Heart left ventricle (tissue), 16 donors: ENCODE results near the gene MGAT5. TPM values are rescaled to one million over a fixed set of nuclear protein-coding genes. Genes with fewer than 3 reads are reported as not detected.

Experiments
- ATAC-seq, 4 donors: fragments of 200-7000 bp; cut with Tn5 transposase; one replicate each; pipeline ENCODE4 v1.9.1; 2020 to 2022; ENCODE audit warnings: moderate library complexity in 4 of 4, mild to moderate bottlenecking in 3 of 4, moderate number of reproducible peaks in 1 of 4
- DNase-seq, 5 donors: peaks; one replicate each; pipeline ENCODE4 v3.0.0-alpha.2; 2020
- H3K27ac ChIP-seq, 12 donors: fragments of 200-600 bp; sonication (generic) in 4 of 12; one replicate each; pipeline versions ENCODE4 v1.5.0 to v1.8.0; 2016 to 2022; ENCODE audit warnings: mild to moderate bottlenecking in 2 of 12
- H3K27me3 ChIP-seq, 9 donors: fragments of 200-600 bp; sonication (generic) in 2 of 9; one replicate each; pipeline versions ENCODE4 v1.5.1 to v1.8.0; 2016 to 2022; ENCODE audit warnings: mild to moderate bottlenecking in 3 of 9
- H3K36me3 ChIP-seq, 9 donors: fragments of 200-600 bp; sonication (generic) in 2 of 9; one replicate each; pipeline versions ENCODE4 v1.5.0 to v1.8.0; 2018 to 2022; ENCODE audit warnings: mild to moderate bottlenecking in 2 of 9
- H3K4me1 ChIP-seq, 12 donors: fragments of 200-600 bp; sonication (generic) in 4 of 12; one replicate each; pipeline versions ENCODE4 v1.5.0 to v1.8.0; 2016 to 2022; ENCODE audit warnings: mild to moderate bottlenecking in 3 of 12
- H3K4me3 ChIP-seq, 12 donors: fragments of 200-600 bp; sonication (generic) in 4 of 12; one replicate each; pipeline versions ENCODE4 v1.5.0 to v1.8.0; 2017 to 2022; ENCODE audit warnings: mild to moderate bottlenecking in 9 of 12, moderate library complexity in 4 of 12
- H3K9me3 ChIP-seq, 12 donors: fragments of 200-600 bp; sonication (generic) in 4 of 12; one replicate each; pipeline versions ENCODE4 v1.5.0 to v1.8.0; 2016 to 2022; ENCODE audit warnings: mild to moderate bottlenecking in 1 of 12
- POLR2A ChIP-seq, 2 donors: fragments of 450-650 bp; IDR thresholded peaks; one replicate each; pipeline ENCODE4 v1.6.1; 2017; ENCODE audit warnings: antibody characterized with exemption in 2 of 2, mild to moderate bottlenecking in 2 of 2, moderate library complexity in 2 of 2
- WGBS, 4 donors: extraction: QIAGEN DNeasy Blood & Tissue Kit in 2 of 4; methylation state at CpG; one replicate each; pipeline versions ENCODE4 v1.1.5 to v1.1.7; 2013 to 2018; 5-methylcytosine and 5-hydroxymethylcytosine counted together
- intact Hi-C, 10 donors: fragments of 100-400 bp; cut with DNase I; formaldehyde crosslinking; loops; one replicate each; pipeline versions ENCODE4 v1.11.1 to v1.14.2; 2022
- polyA plus RNA-seq, 2 donors: library from polyadenylated mRNA; stranded (reverse); fragments of 200-250 nt; gene quantifications; one replicate each; pipeline ENCODE4 v1.2.3, GENCODE V29; 2013
- total RNA-seq, 9 donors: library from RNA; depleted of rRNA in 2 of 9; stranded (reverse); fragments of >200 nt in 2 of 9; fragmentation: NEBNext Ultra II Directional in 3 of 9; extraction: Animal tissue kit (Norgen Biotek cat#: 25700) in 3 of 9; gene quantifications; one replicate each; pipeline versions ENCODE4 v1.1.0 to v1.2.4, GENCODE V29; 2016 to 2023
- TF ChIP-seq, protein P1 (sequence below), 12 donors: fragments of 200-600 bp; sonication (generic) in 4 of 12; IDR thresholded peaks; one replicate each; pipeline versions ENCODE4 v1.5.0 to v1.8.0; 2018 to 2022; ENCODE audit warnings: antibody characterized with exemption in 12 of 12, mild to moderate bottlenecking in 5 of 12
- donor health status: ischemic (EF 13 %, LVEDD 7.1; RV severe dilation, severe dysfunction).
- donor health status: healthy with polysubstance abuse.
- donor health status: DM: no; HTN: yes; CAD: no.
- donor health status: DM: no; HTN: no; CAD: no.
- donor health status: ischemic (EF 25% LVEDD 6.9; RV normal size, moderate dysfunction).
- donor health status: ischemic (EF 25% LVEDD 5.7; RV mildly dilated, moderate dysfunction).
- donor health status: healthy.
- donor health status: DM: yes; HTN: yes; CAD: no.
- donor health status: ischemic (EF 35%, LVEDD 5.7; RV mildly dilated, moderate dysfunction).
- donor health status: nonischemic (EF 11% LVEDD 7.7; RV severe dilation, severe dysfunction).
- donor health status: DM: yes; HTN: yes; CAD: no.
- donor health status: PGD.
- donor health status: ischemic (EF 29% LVEDD 5.4; RV normal size, mild dysfunction).
- donor health status: nonischemic (EF 23%, LVEDD 6.1; RV moderate dilation, normal function).

MGAT5 gene
- total and polyA plus RNA-seq, 11 donors: 9.7 to 116 (median 79.3) TPM

DNA sequence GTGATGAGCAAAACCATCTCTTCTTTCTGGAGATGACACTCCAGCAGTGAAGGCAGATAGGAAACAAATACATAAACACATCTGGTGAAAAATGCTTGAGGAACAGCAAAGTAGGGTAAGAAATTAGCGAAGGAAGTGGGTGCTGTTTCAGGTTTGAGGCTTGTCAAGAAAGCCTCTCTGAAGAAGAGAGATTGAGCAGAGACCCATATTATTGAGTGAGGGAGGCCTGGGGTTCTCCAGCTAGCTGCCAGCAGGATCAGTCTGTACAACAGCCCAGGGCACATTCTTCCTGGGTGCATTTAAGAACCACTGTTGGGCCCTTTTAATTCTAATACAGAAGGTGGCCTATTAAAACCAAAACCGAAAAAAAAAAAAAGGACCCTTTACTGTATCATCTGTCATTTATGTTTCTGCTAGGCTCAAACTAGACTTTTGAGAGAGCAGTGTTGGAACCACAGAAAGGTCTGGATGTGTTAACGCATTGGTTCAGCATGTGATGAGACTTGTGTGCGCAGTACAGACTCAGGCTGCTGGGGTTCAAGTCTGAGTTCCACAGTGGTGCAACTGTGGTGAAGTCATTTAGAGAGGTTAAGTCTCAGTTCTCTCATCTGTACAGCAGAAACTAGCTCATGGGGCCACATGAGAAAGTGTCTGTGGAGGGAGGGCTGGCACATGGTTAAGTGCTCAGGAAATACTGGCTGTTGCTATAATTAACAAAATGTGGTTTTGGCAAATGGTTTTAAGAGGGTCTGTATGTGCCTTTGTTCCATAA, 28.9 kb downstream of the MGAT5 start:
- Histone ChIP-seq H3K4me1 (peaks cover 0 to 75% (median 50%) of the 10 kb centered on the region in 12 donors), H3K27me3 (no peaks in the 10 kb centered on the region)
- no peak for ATAC-seq

DNA sequence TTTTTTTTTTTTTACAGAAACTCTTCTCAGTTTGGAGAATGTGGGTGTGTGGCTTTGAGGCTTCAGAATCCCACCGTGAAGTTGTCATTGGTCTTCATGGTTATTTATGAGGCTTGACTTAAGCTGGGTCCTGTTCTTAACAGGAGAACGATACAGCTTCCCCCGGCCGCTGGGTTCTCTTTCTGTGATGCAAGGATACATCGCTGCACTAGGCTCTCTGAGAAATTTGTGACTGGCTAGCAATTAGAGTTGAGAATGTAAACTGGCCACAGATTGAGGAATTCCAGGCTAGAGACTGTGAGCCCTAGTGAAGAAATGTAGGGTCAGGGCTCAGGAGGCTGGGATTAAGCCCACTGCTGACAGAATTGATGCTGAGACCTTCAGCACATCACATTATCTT, 29.8 kb downstream of the MGAT5 start:
- peaks cover 0 to 72% (median 50%) of the 10 kb centered on the region in 12 donors for H3K4me1 ChIP-seq
- no peaks in the 10 kb centered on the region for H3K27me3 ChIP-seq
- no peak for DNase-seq
- H3K9me3 ChIP-seq: no peaks in the 10 kb centered on the region
- no peaks in the 10 kb centered on the region for H3K36me3 ChIP-seq
- H3K4me3 ChIP-seq: no peak overlapping the region
- ATAC-seq: no peak
- 90 to 93% (median 90%) methylated on average over 5 of the region's 5 CpGs for WGBS, 4 donors
- H3K27ac ChIP-seq: no peak overlapping the region
- TF ChIP-seq, protein P1, sequence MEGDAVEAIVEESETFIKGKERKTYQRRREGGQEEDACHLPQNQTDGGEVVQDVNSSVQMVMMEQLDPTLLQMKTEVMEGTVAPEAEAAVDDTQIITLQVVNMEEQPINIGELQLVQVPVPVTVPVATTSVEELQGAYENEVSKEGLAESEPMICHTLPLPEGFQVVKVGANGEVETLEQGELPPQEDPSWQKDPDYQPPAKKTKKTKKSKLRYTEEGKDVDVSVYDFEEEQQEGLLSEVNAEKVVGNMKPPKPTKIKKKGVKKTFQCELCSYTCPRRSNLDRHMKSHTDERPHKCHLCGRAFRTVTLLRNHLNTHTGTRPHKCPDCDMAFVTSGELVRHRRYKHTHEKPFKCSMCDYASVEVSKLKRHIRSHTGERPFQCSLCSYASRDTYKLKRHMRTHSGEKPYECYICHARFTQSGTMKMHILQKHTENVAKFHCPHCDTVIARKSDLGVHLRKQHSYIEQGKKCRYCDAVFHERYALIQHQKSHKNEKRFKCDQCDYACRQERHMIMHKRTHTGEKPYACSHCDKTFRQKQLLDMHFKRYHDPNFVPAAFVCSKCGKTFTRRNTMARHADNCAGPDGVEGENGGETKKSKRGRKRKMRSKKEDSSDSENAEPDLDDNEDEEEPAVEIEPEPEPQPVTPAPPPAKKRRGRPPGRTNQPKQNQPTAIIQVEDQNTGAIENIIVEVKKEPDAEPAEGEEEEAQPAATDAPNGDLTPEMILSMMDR (IDR thresholded peaks at IDR 0.05): no peak
- TF ChIP-seq POLR2A (IDR thresholded peaks at IDR 0.05): no peak
- intact Hi-C loops: loop anchor here in 1 of 10 donors (5.0 kb wide), 1 partner anchor 34 kb away; no protein-coding TSS in a partner anchor

More for the DNA sequence above, 28.9 kb downstream of the MGAT5 start:
- intact Hi-C loops: loop anchor here in 1 of 10 donors (5.0 kb wide), 1 partner anchor 34 kb away; no protein-coding TSS in a partner anchor
- H3K36me3 ChIP-seq: no peaks in the 10 kb centered on the region
- no peak for DNase-seq
- no peak overlapping the region for H3K4me3 ChIP-seq
- peak overlapping the region in 5 of 12 donors; percentile 4 to 56 (median 5) for H3K27ac ChIP-seq
- H3K9me3 ChIP-seq: no peaks in the 10 kb centered on the region
- no peak for TF ChIP-seq POLR2A (IDR thresholded peaks at IDR 0.05)
- TF ChIP-seq, protein P1 (IDR thresholded peaks at IDR 0.05): no peak
- 89 to 96% (median 93%) methylated on average over 4 of the region's 4 CpGs for WGBS, 4 donors

DNA sequence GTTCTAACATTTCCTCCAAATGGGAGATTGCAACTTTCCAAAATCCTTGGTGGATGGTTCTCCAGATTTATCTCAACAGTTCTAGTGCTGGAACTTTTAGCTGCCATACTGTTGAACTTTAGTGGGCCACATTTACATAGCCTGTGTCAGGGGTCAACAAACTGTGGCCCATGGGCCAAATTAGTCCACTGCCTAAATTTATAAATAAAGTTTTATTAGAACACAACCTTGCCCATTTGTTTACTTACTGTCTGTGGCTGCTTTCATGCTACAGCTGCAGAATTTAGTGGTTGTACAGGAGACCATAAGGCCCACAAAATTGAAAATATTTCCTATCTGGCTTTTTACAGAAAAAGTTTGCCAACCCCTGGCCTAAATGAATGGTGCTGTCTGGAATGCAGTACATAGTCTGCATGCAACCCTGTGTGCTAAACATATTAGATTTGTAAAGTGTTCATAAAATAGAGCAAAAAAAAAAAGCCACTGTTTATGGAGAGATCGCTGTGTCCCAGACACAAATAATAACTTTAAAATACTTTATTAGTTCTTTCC, 30.3 kb downstream of the MGAT5 start:
- H3K27ac ChIP-seq: no peak overlapping the region

More for the DNA sequence above, 30.3 kb downstream of the MGAT5 start:
- TF ChIP-seq POLR2A (IDR thresholded peaks at IDR 0.05): no peak
- TF ChIP-seq, protein P1 (IDR thresholded peaks at IDR 0.05): no peak
- no peaks in the 10 kb centered on the region for H3K9me3 ChIP-seq
- no peak for ATAC-seq
- DNase-seq: no peak
- peaks cover 0 to 70% (median 46%) of the 10 kb centered on the region in 12 donors for H3K4me1 ChIP-seq
- WGBS, 4 donors: 93 to 100% (median 97%) methylated on average over 1 of the region's 1 CpG
- no peaks in the 10 kb centered on the region for H3K36me3 ChIP-seq
- intact Hi-C loops: loop anchor here in 1 of 10 donors (5.0 kb wide), 1 partner anchor 33 kb away; no protein-coding TSS in a partner anchor
- no peaks in the 10 kb centered on the region for H3K27me3 ChIP-seq
- H3K4me3 ChIP-seq: no peak overlapping the region
